HL-60 (cell line): Measurements from ENCODE around the gene STH.

Experiments
- DNase-seq, 2 experiments: peaks; one replicate each; pipeline ENCODE4 v3.0.0-alpha.2; 2010 to 2020; ENCODE audit warnings: low read depth in 1 of 2, low spot score in 1 of 2
- H3K27ac ChIP-seq: fragments of 250-450 bp; sonication (Bioruptor Pico); replicated peaks from 2 replicates; pipeline ENCODE4 v1.5.1; 2020; ENCODE audit warnings: mild to moderate bottlenecking, moderate library complexity
- H3K27me3 ChIP-seq: fragments of 250-450 bp; sonication (Bioruptor Pico); 2 replicates; pipeline ENCODE4 v1.5.1; 2021; ENCODE audit warnings: mild to moderate bottlenecking, moderate library complexity; ENCODE audit not compliant: insufficient read depth, poor library complexity, severe bottlenecking
- H3K4me3 ChIP-seq: replicated peaks from 2 replicates; pipeline ENCODE4 v1.5.1; 2011; ENCODE audit warnings: mild to moderate bottlenecking, control low read depth, low read length; ENCODE audit not compliant: insufficient read depth
- CTCF ChIP-seq: IDR thresholded peaks from one replicate; pipeline ENCODE4 v1.5.1; 2011; ENCODE audit warnings: low read length, control low read depth, inconsistent platforms; ENCODE audit not compliant: insufficient read depth
- GABPA ChIP-seq: IDR thresholded peaks from 2 replicates; pipeline ENCODE4 v1.6.1; 2012; ENCODE audit warnings: low read depth
- POLR2AphosphoS5 ChIP-seq: IDR thresholded peaks from 2 replicates; pipeline ENCODE4 v1.6.1; 2012; ENCODE audit warnings: low read depth
- SPI1 ChIP-seq: IDR thresholded peaks from 2 replicates; pipeline ENCODE4 v1.6.1; 2012; ENCODE audit warnings: low read depth, mild to moderate bottlenecking, borderline replicate concordance
- TF ChIP-seq, protein P1 (sequence below): IDR thresholded peaks from 2 replicates; pipeline ENCODE4 v1.6.1; 2012; ENCODE audit warnings: low read depth; ENCODE audit not compliant: insufficient replicate concordance

STH gene

DNA sequence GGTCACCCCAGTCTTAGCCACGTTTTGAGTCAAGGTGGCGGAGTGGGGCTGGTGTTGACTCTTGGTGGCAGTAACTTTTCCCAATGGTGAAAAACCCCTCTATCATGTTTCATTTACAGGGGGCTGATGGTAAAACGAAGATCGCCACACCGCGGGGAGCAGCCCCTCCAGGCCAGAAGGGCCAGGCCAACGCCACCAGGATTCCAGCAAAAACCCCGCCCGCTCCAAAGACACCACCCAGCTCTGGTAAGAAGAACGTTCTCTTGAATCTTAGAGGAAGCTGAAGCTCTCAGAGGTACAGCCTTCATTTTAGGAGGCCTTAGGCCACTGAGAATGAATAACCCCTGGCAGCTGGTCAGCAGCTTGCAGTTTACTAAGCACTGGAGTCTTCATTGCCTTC lies 7.7 kb upstream of the STH start:
- DNase-seq, result no peak

DNA sequence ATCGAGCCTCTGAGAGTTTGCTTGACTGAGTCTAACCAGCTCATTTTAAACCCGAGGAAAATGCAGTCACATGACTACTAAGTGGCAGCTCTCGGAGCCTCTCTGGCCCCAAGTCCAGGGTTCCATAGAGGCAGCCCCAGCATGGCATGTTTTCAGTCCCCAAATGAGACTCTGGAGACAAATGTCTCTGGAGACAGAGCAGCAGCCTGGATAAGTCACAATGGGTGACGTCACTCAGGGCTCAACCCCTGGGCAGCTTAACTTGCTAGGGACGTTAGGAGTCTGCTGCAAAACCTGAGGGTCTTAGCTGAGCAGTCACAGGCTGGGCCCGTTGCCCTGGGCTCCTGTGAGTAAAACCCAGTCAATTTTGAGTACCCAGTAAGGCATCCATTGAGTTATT lies 6.9 kb upstream of the STH start:
- TF ChIP-seq SPI1, result no peak
- TF ChIP-seq, protein P1, sequence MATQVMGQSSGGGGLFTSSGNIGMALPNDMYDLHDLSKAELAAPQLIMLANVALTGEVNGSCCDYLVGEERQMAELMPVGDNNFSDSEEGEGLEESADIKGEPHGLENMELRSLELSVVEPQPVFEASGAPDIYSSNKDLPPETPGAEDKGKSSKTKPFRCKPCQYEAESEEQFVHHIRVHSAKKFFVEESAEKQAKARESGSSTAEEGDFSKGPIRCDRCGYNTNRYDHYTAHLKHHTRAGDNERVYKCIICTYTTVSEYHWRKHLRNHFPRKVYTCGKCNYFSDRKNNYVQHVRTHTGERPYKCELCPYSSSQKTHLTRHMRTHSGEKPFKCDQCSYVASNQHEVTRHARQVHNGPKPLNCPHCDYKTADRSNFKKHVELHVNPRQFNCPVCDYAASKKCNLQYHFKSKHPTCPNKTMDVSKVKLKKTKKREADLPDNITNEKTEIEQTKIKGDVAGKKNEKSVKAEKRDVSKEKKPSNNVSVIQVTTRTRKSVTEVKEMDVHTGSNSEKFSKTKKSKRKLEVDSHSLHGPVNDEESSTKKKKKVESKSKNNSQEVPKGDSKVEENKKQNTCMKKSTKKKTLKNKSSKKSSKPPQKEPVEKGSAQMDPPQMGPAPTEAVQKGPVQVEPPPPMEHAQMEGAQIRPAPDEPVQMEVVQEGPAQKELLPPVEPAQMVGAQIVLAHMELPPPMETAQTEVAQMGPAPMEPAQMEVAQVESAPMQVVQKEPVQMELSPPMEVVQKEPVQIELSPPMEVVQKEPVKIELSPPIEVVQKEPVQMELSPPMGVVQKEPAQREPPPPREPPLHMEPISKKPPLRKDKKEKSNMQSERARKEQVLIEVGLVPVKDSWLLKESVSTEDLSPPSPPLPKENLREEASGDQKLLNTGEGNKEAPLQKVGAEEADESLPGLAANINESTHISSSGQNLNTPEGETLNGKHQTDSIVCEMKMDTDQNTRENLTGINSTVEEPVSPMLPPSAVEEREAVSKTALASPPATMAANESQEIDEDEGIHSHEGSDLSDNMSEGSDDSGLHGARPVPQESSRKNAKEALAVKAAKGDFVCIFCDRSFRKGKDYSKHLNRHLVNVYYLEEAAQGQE, result no peak
- no peak for TF ChIP-seq POLR2AphosphoS5
- TF ChIP-seq CTCF, result no peak
- no peak for TF ChIP-seq GABPA
- no peak for DNase-seq
- H3K27ac ChIP-seq, result no peak overlapping the region
- H3K27me3 ChIP-seq, result no peaks in the 10 kb centered on the region
- H3K4me3 ChIP-seq, result no peak overlapping the region

More for the DNA sequence above, 7.7 kb upstream of the STH start:
- Histone ChIP-seq H3K4me3 (no peak overlapping the region), H3K27me3 (no peaks in the 10 kb centered on the region), H3K27ac (no peak overlapping the region)
- TF ChIP-seq CTCF (no peak), SPI1 (no peak), POLR2AphosphoS5 (no peak)

- no peak for DNase-seq
These were observed 6.1 kb upstream of the STH start for GRCh38 chr17:45992904-45993303.

More at GRCh38 chr17:45992904-45993303, 6.1 kb upstream of the STH start:
- Histone ChIP-seq H3K27ac (no peak overlapping the region), H3K27me3 (no peaks in the 10 kb centered on the region), H3K4me3 (no peak overlapping the region)
- TF ChIP-seq CTCF (no peak), SPI1 (no peak), POLR2AphosphoS5 (no peak), GABPA (no peak)
- TF ChIP-seq, protein P1, result no peak
